Endodermal cell (in vitro differentiated cells): Measurements from ENCODE around the gene RAPGEF1. TPM values are rescaled to one million over a fixed set of nuclear protein-coding genes. Genes with fewer than 3 reads are reported as not detected.

ENCODE experiments used
- DNase-seq: peaks from one replicate; pipeline ENCODE4 v3.0.0-alpha.2; 2017
- H3K27ac ChIP-seq: 2 replicates; pipeline ENCODE4 v1.5.1; 2013; ENCODE audit warnings: mild to moderate bottlenecking, low read depth, low read length, moderate library complexity
- H3K27me3 ChIP-seq: 2 replicates; pipeline ENCODE4 v1.6.1; 2013; ENCODE audit warnings: mild to moderate bottlenecking, low read length, moderate library complexity; ENCODE audit not compliant: insufficient read depth, control insufficient read depth, poor library complexity, severe bottlenecking
- H3K36me3 ChIP-seq: 2 replicates; pipeline ENCODE4 v1.7.0; 2013; ENCODE audit warnings: mild to moderate bottlenecking, low read length, moderate library complexity; ENCODE audit not compliant: control insufficient read depth, insufficient read depth
- H3K4me1 ChIP-seq: one replicate; pipeline ENCODE4 v1.7.0; 2013; ENCODE audit warnings: low read length; ENCODE audit not compliant: control insufficient read depth, insufficient read depth
- H3K4me3 ChIP-seq: 2 replicates; pipeline ENCODE4 v1.5.1; 2013; ENCODE audit warnings: mild to moderate bottlenecking, low read length, moderate library complexity
- H3K9ac ChIP-seq: 2 replicates; pipeline ENCODE4 v1.6.1; 2013; ENCODE audit warnings: mild to moderate bottlenecking, low read length, moderate library complexity; ENCODE audit not compliant: poor library complexity, severe bottlenecking; ENCODE audit errors: extremely low read depth
- H3K9me3 ChIP-seq: 2 replicates; pipeline ENCODE4 v1.6.1; 2013; ENCODE audit warnings: mild to moderate bottlenecking, low read length, moderate library complexity; ENCODE audit not compliant: control insufficient read depth
- H3K27ac Mint-ChIP-seq: 2 replicates; pipeline ENCODE4 v1.8.0; 2020; ENCODE audit warnings: mixed read lengths
- H3K27me3 Mint-ChIP-seq: 2 replicates; pipeline ENCODE4 v1.8.0; 2021; ENCODE audit warnings: mild to moderate bottlenecking, mixed read lengths; ENCODE audit not compliant: insufficient read depth
- H3K36me3 Mint-ChIP-seq: 2 replicates; pipeline ENCODE4 v1.8.0; 2020; ENCODE audit warnings: low read depth, mixed read lengths
- H3K4me1 Mint-ChIP-seq: 2 replicates; pipeline ENCODE4 v1.8.0; 2020; ENCODE audit warnings: mixed read lengths
- H3K4me3 Mint-ChIP-seq: 2 replicates; pipeline ENCODE4 v1.8.0; 2020; ENCODE audit warnings: mild to moderate bottlenecking, moderate library complexity, mixed read lengths
- H3K9me3 Mint-ChIP-seq: 2 replicates; pipeline ENCODE4 v1.8.0; 2020; ENCODE audit warnings: mild to moderate bottlenecking, mixed read lengths
- CTCF ChIP-seq: fragments of 200-600 bp; sonication (generic); conservative IDR thresholded peaks from 2 replicates; pipeline ENCODE4 v1.5.0; 2021; ENCODE audit warnings: antibody characterized with exemption, mild to moderate bottlenecking
- WGBS, 2 experiments: methylation state at CpG; one replicate each; pipeline versions ENCODE4 v1.1.5 to v1.1.7; 2013; ENCODE audit warnings: missing lambda C conversion rate in 2 of 2, mixed read lengths in 1 of 2; ENCODE audit not compliant: insufficient coverage in 1 of 2, insufficient read length in 1 of 2; 5-methylcytosine and 5-hydroxymethylcytosine counted together
- total RNA-seq, 2 donors: library from RNA; stranded (reverse); fragmentation: NEBNext Ultra II Directional in 1 of 2; extraction: Animal tissue kit (Norgen Biotek cat#: 25700) in 1 of 2; gene quantifications; 2 replicates in 1 of 2; 3 replicates in 1 of 2; pipeline ENCODE4 v1.2.1, GENCODE V29; 2021

Gene RAPGEF1
- total RNA-seq, 2 donors from 2014 or later, result 63.4 to 85.5 TPM

- WGBS, 2 experiments, result 95% methylated on average over 13 to 25 of the region's 25 CpGs
Observed at GRCh38 chr9:131557855-131558548, 181.9 kb downstream of the RAPGEF1 start.

GRCh38 chr9:131555841-131556673 is 183.8 kb downstream of the RAPGEF1 start:
- no peaks in the 10 kb centered on the region for H3K4me1 ChIP-seq
- Mint-ChIP-seq H3K4me1 (peaks cover 9% of the 10 kb centered on the region), H3K9me3 (peaks cover 35% of the 10 kb centered on the region), H3K27ac (no peak overlapping the region), H3K36me3 (peaks cover 77% of the 10 kb centered on the region), H3K4me3 (no peak overlapping the region), H3K27me3 (peaks cover 38% of the 10 kb centered on the region)
- H3K4me3 ChIP-seq, result no peak overlapping the region
- WGBS, 2 experiments, result 94% methylated on average over 3 to 15 of the region's 15 CpGs
- no peak overlapping the region for H3K9ac ChIP-seq
- peaks cover 16% of the 10 kb centered on the region for H3K9me3 ChIP-seq
- H3K27me3 ChIP-seq, result peaks cover 21% of the 10 kb centered on the region
- H3K36me3 ChIP-seq, result no peaks in the 10 kb centered on the region
- DNase-seq, result no peak
- H3K27ac ChIP-seq, result no peak overlapping the region
- no peak for TF ChIP-seq CTCF

More at GRCh38 chr9:131557855-131558548, 181.9 kb downstream of the RAPGEF1 start:
- DNase-seq, result peak; percentile 53
- Histone ChIP-seq H3K27ac (no peak overlapping the region), H3K9ac (no peak overlapping the region), H3K9me3 (peaks cover 22% of the 10 kb centered on the region), H3K4me1 (no peaks in the 10 kb centered on the region), H3K36me3 (no peaks in the 10 kb centered on the region), H3K27me3 (peaks cover 21% of the 10 kb centered on the region), H3K4me3 (no peak overlapping the region)
- H3K4me1 Mint-ChIP-seq, result peaks cover 9% of the 10 kb centered on the region
- H3K9me3 Mint-ChIP-seq, result peaks cover 38% of the 10 kb centered on the region
- H3K4me3 Mint-ChIP-seq, result no peak overlapping the region
- H3K36me3 Mint-ChIP-seq, result peaks cover 73% of the 10 kb centered on the region
- H3K27ac Mint-ChIP-seq, result no peak overlapping the region
- peak; percentile 34 for TF ChIP-seq CTCF
- H3K27me3 Mint-ChIP-seq, result peaks cover 31% of the 10 kb centered on the region

- peak overlapping the region; percentile 46 for H3K4me3 Mint-ChIP-seq
- Histone ChIP-seq H3K27me3 (peaks cover 21% of the 10 kb centered on the region), H3K27ac (no peak overlapping the region), H3K9ac (no peak overlapping the region), H3K4me1 (no peaks in the 10 kb centered on the region), H3K4me3 (no peak overlapping the region), H3K36me3 (no peaks in the 10 kb centered on the region), H3K9me3 (peaks cover 11% of the 10 kb centered on the region)
- 33 to 60% methylated on average over 14 to 51 of the region's 54 CpGs for WGBS, 2 experiments
- H3K36me3 Mint-ChIP-seq, result peaks cover 81% of the 10 kb centered on the region
- peaks cover 38% of the 10 kb centered on the region for H3K27me3 Mint-ChIP-seq
- TF ChIP-seq CTCF, result no peak
- peak; percentile 67 for DNase-seq
- H3K4me1 Mint-ChIP-seq, result peaks cover 16% of the 10 kb centered on the region
- H3K9me3 Mint-ChIP-seq, result peaks cover 30% of the 10 kb centered on the region
- no peak overlapping the region for H3K27ac Mint-ChIP-seq
Observed at GRCh38 chr9:131554843-131555351, 185.0 kb downstream of the RAPGEF1 start.
